Gastrocnemius medialis (tissue), 4 donors: ENCODE results near the gene GALNT15. TPM values are rescaled to one million over a fixed set of nuclear protein-coding genes. Genes with fewer than 3 reads are reported as not detected.
A peak's percentile ranks its signal among the peaks of the same experiment; 100 is the strongest.

ENCODE experiments used
- ATAC-seq, 2 donors: fragments of 150-250 bp; one replicate each; pipeline ENCODE4 v1.9.1; 2016
- DNase-seq, 2 donors: peaks; one replicate each; pipeline ENCODE4 v3.0.0-alpha.2; 2019
- H3K27ac ChIP-seq, 4 donors: fragments of 200-600 bp; sonication (generic); 1 replicate in 1 of 4; 2 replicates in 3 of 4; pipeline ENCODE4 v1.5.1; 2016 to 2018; ENCODE audit warnings: mild to moderate bottlenecking in 2 of 4, moderate library complexity in 1 of 4
- H3K27me3 ChIP-seq, 3 donors: fragments of 200-600 bp; sonication (generic) in 2 of 3; 1 replicate in 1 of 3; 2 replicates in 2 of 3; pipeline versions ENCODE4 v1.5.1 to v1.6.0; 2016 to 2019; ENCODE audit warnings: mild to moderate bottlenecking in 1 of 3, moderate library complexity in 1 of 3
- H3K36me3 ChIP-seq, 2 donors: fragments of 200-600 bp; sonication (generic) in 1 of 2; one replicate each; pipeline ENCODE4 v1.5.1; 2017 to 2018
- H3K4me1 ChIP-seq, 2 donors: fragments of 200-600 bp; sonication (generic) in 1 of 2; one replicate each; pipeline ENCODE4 v1.5.1; 2016 to 2017; ENCODE audit warnings: mild to moderate bottlenecking in 2 of 2
- H3K4me3 ChIP-seq, 4 donors: fragments of 200-600 bp; sonication (generic) in 3 of 4; 1 replicate in 1 of 4; 2 replicates in 3 of 4; pipeline ENCODE4 v1.5.1; 2016 to 2019; ENCODE audit warnings: mild to moderate bottlenecking in 2 of 4
- H3K9me3 ChIP-seq, 3 donors: fragments of 200-600 bp; sonication (generic) in 2 of 3; 1 replicate in 1 of 3; 2 replicates in 2 of 3; pipeline ENCODE4 v1.5.1; 2016 to 2019
- CTCF ChIP-seq, 5 experiments: fragments of 450-650 bp in 3 of 5; fragments of 200-600 bp in 2 of 5; sonication (generic) in 2 of 5; IDR thresholded peaks in 4 of 5; conservative IDR thresholded peaks in 1 of 5; 1 replicate in 4 of 5; 2 replicates in 1 of 5; pipeline ENCODE4 v1.5.1; 2016 to 2019; ENCODE audit warnings: antibody characterized with exemption in 5 of 5, mild to moderate bottlenecking in 3 of 5, moderate library complexity in 3 of 5
- POLR2A ChIP-seq, 2 donors: fragments of 450-650 bp; IDR thresholded peaks; one replicate each; pipeline ENCODE4 v1.6.1; 2017; ENCODE audit warnings: antibody characterized with exemption in 2 of 2, mild to moderate bottlenecking in 2 of 2, moderate library complexity in 2 of 2
- in situ Hi-C, 4 donors: fragments of 200-750 bp; cut with MboI; loops; one replicate each; pipeline versions ENCODE4 v1.15.0 to v1.8.0; 2017; ENCODE audit warnings: low sequenced_read_pairs in 4 of 4
- intact Hi-C: fragments of 100-400 bp; cut with DNase I; formaldehyde crosslinking; loops from one replicate; pipeline ENCODE4 v1.15.1; 2023; ENCODE audit warnings: low total_unique reads
- total RNA-seq, 4 donors: library from RNA; depleted of rRNA; stranded (reverse); fragments of >200 nt; gene quantifications; one replicate each; pipeline versions ENCODE4 v1.1.0 to v1.2.3, GENCODE V29; 2016

GALNT15 gene
- total RNA-seq, 4 donors from 2014 or later, result 57.6 to 94.0 (median 79.6) TPM

DNA sequence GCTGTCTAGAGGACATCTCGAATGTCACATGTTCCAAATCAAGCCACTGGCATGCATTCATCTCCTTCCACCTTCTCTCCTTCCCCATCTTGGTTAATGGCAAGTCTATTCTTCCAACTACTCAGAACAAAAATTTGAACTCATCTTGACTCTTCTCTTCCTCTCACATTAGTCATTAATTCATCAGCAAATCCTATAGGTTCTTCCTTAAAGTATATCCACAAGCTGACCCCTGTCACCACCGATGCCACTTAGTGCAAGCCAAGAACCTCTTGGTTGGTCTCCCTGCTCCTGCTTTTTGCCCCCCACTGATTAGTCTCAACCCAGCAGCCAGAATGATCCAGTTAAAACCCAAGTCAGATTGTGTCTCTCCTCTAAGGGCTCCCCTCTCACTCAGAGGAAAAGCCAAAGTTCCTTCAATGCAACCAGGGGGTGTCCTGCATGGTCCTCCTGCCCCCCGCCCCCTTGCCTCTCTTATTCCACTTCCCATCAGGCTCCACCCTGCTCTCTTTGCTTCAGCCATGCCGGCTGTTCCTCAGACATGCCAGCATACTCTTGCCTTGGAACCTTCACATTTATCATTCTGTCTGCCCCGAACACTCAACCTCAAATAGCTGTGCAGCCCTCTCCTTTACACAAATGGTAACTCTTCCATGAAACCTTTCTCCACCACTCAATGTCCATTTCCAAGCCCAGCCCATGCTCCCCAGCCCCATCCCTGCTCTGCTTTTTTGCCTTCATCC lies 1.0 kb upstream of the GALNT15 start:
- Histone ChIP-seq H3K27ac (peak overlapping the region; percentile 75 to 84 (median 80)), H3K4me1 (peaks cover 10 to 22% of the 10 kb centered on the region in 2 donors), H3K36me3 (no peaks in the 10 kb centered on the region), H3K4me3 (peak overlapping the region in 3 of 4 donors; percentile 63 to 66 (median 66)), H3K9me3 (no peaks in the 10 kb centered on the region), H3K27me3 (no peaks in the 10 kb centered on the region)
- no peak for TF ChIP-seq CTCF (IDR thresholded peaks at IDR 0.05 in 4 of 5, conservative IDR thresholded peaks at IDR 0.05 in 1 of 5)
- no peak for TF ChIP-seq POLR2A (IDR thresholded peaks at IDR 0.05)
- no peak for ATAC-seq
- in situ Hi-C loops, result loop anchor here (5.0 to 10.0 kb wide), 5 partner anchors 71 to 131 kb away; no protein-coding TSS in a partner anchor
- intact Hi-C loops, result loop anchor here (1.0 to 5.0 kb wide), 3 partner anchors 36 to 118 kb away; no protein-coding TSS in a partner anchor
- DNase-seq, result no peak

GRCh38 chr3:16174026-16174355 lies 489 bp upstream of the GALNT15 start:
- Histone ChIP-seq H3K36me3 (peaks cover 0 to 5% of the 10 kb centered on the region in 2 donors), H3K4me1 (peaks cover 10 to 22% of the 10 kb centered on the region in 2 donors), H3K4me3 (peak overlapping the region; percentile 51 to 66 (median 64)), H3K27ac (peak overlapping the region; percentile 75 to 84 (median 80)), H3K27me3 (no peaks in the 10 kb centered on the region), H3K9me3 (no peaks in the 10 kb centered on the region)
- no peak for DNase-seq
- no peak for TF ChIP-seq POLR2A (IDR thresholded peaks at IDR 0.05)
- no peak for TF ChIP-seq CTCF (IDR thresholded peaks at IDR 0.05 in 4 of 5, conservative IDR thresholded peaks at IDR 0.05 in 1 of 5)
- ATAC-seq, result peak; percentile 4 to 6
- in situ Hi-C loops (loop anchor here (5.0 to 10.0 kb wide), 5 partner anchors 71 to 132 kb away; no protein-coding TSS in a partner anchor), intact Hi-C loops (loop anchor here (1.0 to 5.0 kb wide), 3 partner anchors 37 to 119 kb away; no protein-coding TSS in a partner anchor)

GRCh38 chr3:16174976-16175901 lies 759 bp downstream of the GALNT15 start:
- intact Hi-C loops (loop anchor here (1.0 to 5.0 kb wide), 5 partner anchors 38 to 543 kb away; no protein-coding TSS in a partner anchor), in situ Hi-C loops (loop anchor here (5.0 to 25.0 kb wide), 6 partner anchors 70 to 363 kb away; no protein-coding TSS in a partner anchor)
- Histone ChIP-seq H3K9me3 (no peaks in the 10 kb centered on the region), H3K27me3 (no peaks in the 10 kb centered on the region), H3K36me3 (peaks cover 0 to 11% of the 10 kb centered on the region in 2 donors), H3K27ac (peak overlapping the region; percentile 75 to 84 (median 80)), H3K4me1 (peaks cover 10 to 22% of the 10 kb centered on the region in 2 donors), H3K4me3 (peak overlapping the region; percentile 51 to 66 (median 64))
- ATAC-seq, result peak; percentile 1 to 5
- TF ChIP-seq CTCF (IDR thresholded peaks at IDR 0.05 in 4 of 5, conservative IDR thresholded peaks at IDR 0.05 in 1 of 5) (no peak), POLR2A (IDR thresholded peaks at IDR 0.05) (no peak)
- DNase-seq, result peak in 1 of 2 donors; percentile 30

DNA sequence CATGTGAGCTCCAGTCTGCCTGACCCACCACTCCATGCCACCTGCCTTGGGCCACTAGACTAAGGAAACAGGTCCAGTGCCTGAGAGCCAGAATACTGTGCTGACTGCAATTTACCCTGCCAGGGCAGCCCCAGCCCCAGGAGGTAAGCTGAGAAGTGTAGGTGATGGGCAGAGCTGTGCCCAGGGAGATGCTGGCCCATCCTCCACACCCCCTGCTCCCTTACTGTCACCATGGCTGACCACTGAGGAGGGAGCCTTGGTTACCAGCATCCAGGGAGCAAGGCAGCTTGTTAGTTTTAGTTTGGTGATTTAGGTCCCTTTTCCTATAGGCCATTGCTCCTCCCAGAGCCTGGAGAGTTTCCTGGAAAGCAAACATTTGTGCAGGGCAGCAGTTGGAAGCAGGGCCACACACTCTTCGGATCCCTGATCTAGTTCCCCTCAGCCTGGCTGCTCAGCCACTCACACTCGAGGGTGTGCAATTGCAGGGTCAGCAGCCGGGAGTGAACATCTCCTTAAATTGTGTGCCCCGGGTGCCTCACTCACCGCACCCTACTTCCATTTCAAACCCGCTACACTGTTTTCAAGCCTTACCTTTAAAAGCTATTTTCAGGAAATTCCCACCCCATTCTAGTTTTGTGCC lies 2.0 kb downstream of the GALNT15 start:
- no peaks in the 10 kb centered on the region for H3K27me3 ChIP-seq
- no peaks in the 10 kb centered on the region for H3K9me3 ChIP-seq
- in situ Hi-C loops (loop anchor here in 2 of 4 donors (10.0 to 25.0 kb wide), 2 partner anchors 68 to 364 kb away; no protein-coding TSS in a partner anchor), intact Hi-C loops (loop anchor here (5.0 kb wide), 2 partner anchors 359 to 544 kb away; no protein-coding TSS in a partner anchor)
- peak overlapping the region; percentile 51 to 66 (median 64) for H3K4me3 ChIP-seq
- TF ChIP-seq POLR2A (IDR thresholded peaks at IDR 0.05) (peak in 1 of 2 donors; percentile 41), CTCF (IDR thresholded peaks at IDR 0.05 in 4 of 5, conservative IDR thresholded peaks at IDR 0.05 in 1 of 5) (no peak)
- H3K4me1 ChIP-seq, result peaks cover 10 to 26% of the 10 kb centered on the region in 2 donors
- peak overlapping the region; percentile 75 to 84 (median 80) for H3K27ac ChIP-seq
- no peak for ATAC-seq
- H3K36me3 ChIP-seq, result peaks cover 0 to 11% of the 10 kb centered on the region in 2 donors
- no peak for DNase-seq
